IPS-20b (cell line): ENCODE measurements around the gene UBQLN4.

Source experiments
- H3K27ac ChIP-seq: one replicate; pipeline ENCODE4 v1.5.1; 2013; ENCODE audit warnings: low read length
- H3K27me3 ChIP-seq: 2 replicates; pipeline ENCODE4 v1.6.1; 2013; ENCODE audit warnings: mild to moderate bottlenecking, low read length, inconsistent platforms; ENCODE audit not compliant: insufficient read depth
- H3K36me3 ChIP-seq: 2 replicates; pipeline ENCODE4 v1.6.1; 2013; ENCODE audit warnings: low read depth, mild to moderate bottlenecking, inconsistent platforms, low read length, moderate library complexity; ENCODE audit not compliant: insufficient read depth
- H3K4me1 ChIP-seq: 2 replicates; pipeline ENCODE4 v1.6.1; 2013; ENCODE audit warnings: mild to moderate bottlenecking, control low read depth, inconsistent platforms, low read length, moderate library complexity; ENCODE audit not compliant: insufficient read depth
- H3K4me3 ChIP-seq: 2 replicates; pipeline ENCODE4 v1.5.1; 2013; ENCODE audit warnings: mild to moderate bottlenecking, low read length, inconsistent platforms
- H3K9ac ChIP-seq: 2 replicates; pipeline ENCODE4 v1.6.1; 2013; ENCODE audit warnings: low read depth, mild to moderate bottlenecking, inconsistent platforms, low read length, moderate library complexity
- H3K9me3 ChIP-seq: 2 replicates; pipeline ENCODE4 v1.6.1; 2013; ENCODE audit warnings: mild to moderate bottlenecking, low read depth, low read length, inconsistent platforms; ENCODE audit not compliant: insufficient read depth

The UBQLN4 gene

GRCh38 chr1:156053768-156054499 lies at the start of gene UBQLN4:
Gene UBQLN4 (minus strand): TSS chr1:156053798. CDS start chr1:156053701, 97 bp downstream.
- H3K27ac ChIP-seq: peak within 1 kb of the TSS; percentile 100
- H3K36me3 ChIP-seq: peaks cover 29% of the 10 kb centered on the region
- no peaks in the 10 kb centered on the region for H3K27me3 ChIP-seq
- no peaks in the 10 kb centered on the region for H3K4me1 ChIP-seq
- H3K9me3 ChIP-seq: no peaks in the 10 kb centered on the region
- peak within 1 kb of the TSS; percentile 99 for H3K4me3 ChIP-seq
- peak within 1 kb of the TSS; percentile 100 for H3K9ac ChIP-seq

- H3K9ac ChIP-seq: no peak overlapping the region
These were observed 49.3 kb upstream of the UBQLN4 start for GRCh38 chr1:156102633-156103511.

GRCh38 chr1:156101880-156102279 lies 48.3 kb upstream of the UBQLN4 start:
- no peak overlapping the region for H3K27ac ChIP-seq
- H3K36me3 ChIP-seq: no peaks in the 10 kb centered on the region

More at GRCh38 chr1:156102633-156103511, 49.3 kb upstream of the UBQLN4 start:
- H3K27me3 ChIP-seq: no peaks in the 10 kb centered on the region
- no peak overlapping the region for H3K27ac ChIP-seq
- H3K36me3 ChIP-seq: no peaks in the 10 kb centered on the region
- H3K4me1 ChIP-seq: peaks cover 34% of the 10 kb centered on the region
- H3K4me3 ChIP-seq: no peak overlapping the region
- no peaks in the 10 kb centered on the region for H3K9me3 ChIP-seq

GRCh38 chr1:156100205-156100995 lies 46.8 kb upstream of the UBQLN4 start:
- Histone ChIP-seq H3K9me3 (no peaks in the 10 kb centered on the region), H3K27ac (no peak overlapping the region), H3K27me3 (no peaks in the 10 kb centered on the region), H3K36me3 (no peaks in the 10 kb centered on the region), H3K9ac (no peak overlapping the region), H3K4me3 (no peak overlapping the region), H3K4me1 (peaks cover 20% of the 10 kb centered on the region)

More at GRCh38 chr1:156101880-156102279, 48.3 kb upstream of the UBQLN4 start:
- Histone ChIP-seq H3K4me1 (peaks cover 26% of the 10 kb centered on the region), H3K27me3 (no peaks in the 10 kb centered on the region), H3K9me3 (no peaks in the 10 kb centered on the region), H3K4me3 (no peak overlapping the region), H3K9ac (no peak overlapping the region)

- Histone ChIP-seq H3K4me1 (peaks cover 9% of the 10 kb centered on the region), H3K9ac (no peak overlapping the region), H3K4me3 (no peak overlapping the region)
These were observed 45.7 kb upstream of the UBQLN4 start for GRCh38 chr1:156099282-156099681.

GRCh38 chr1:156098784-156099183 lies 45.2 kb upstream of the UBQLN4 start:
- H3K9ac ChIP-seq: no peak overlapping the region
- H3K4me3 ChIP-seq: no peak overlapping the region
- no peaks in the 10 kb centered on the region for H3K27me3 ChIP-seq
- no peaks in the 10 kb centered on the region for H3K9me3 ChIP-seq
- H3K4me1 ChIP-seq: peaks cover 7% of the 10 kb centered on the region
- H3K36me3 ChIP-seq: peaks cover 4% of the 10 kb centered on the region; the same call in 1 of the 2 replicates
- H3K27ac ChIP-seq: no peak overlapping the region

More at GRCh38 chr1:156099282-156099681, 45.7 kb upstream of the UBQLN4 start:
- no peaks in the 10 kb centered on the region for H3K9me3 ChIP-seq
- no peaks in the 10 kb centered on the region for H3K27me3 ChIP-seq
- no peak overlapping the region for H3K27ac ChIP-seq
- no peaks in the 10 kb centered on the region; the same call in 1 of the 2 replicates for H3K36me3 ChIP-seq

- H3K4me3 ChIP-seq: no peak overlapping the region
- H3K9me3 ChIP-seq: no peaks in the 10 kb centered on the region
- H3K36me3 ChIP-seq: peaks cover 5% of the 10 kb centered on the region; the same call in 1 of the 2 replicates
- H3K27ac ChIP-seq: no peak overlapping the region
- H3K9ac ChIP-seq: no peak overlapping the region
- no peaks in the 10 kb centered on the region for H3K27me3 ChIP-seq
- no peaks in the 10 kb centered on the region; the same call in 1 of the 2 replicates for H3K4me1 ChIP-seq
These were observed 44.0 kb upstream of the UBQLN4 start for GRCh38 chr1:156097499-156098178.

- H3K4me1 ChIP-seq: no peaks in the 10 kb centered on the region; the same call in 1 of the 2 replicates
- no peaks in the 10 kb centered on the region for H3K27me3 ChIP-seq
- no peak overlapping the region for H3K27ac ChIP-seq
- H3K9ac ChIP-seq: no peak overlapping the region
- no peak overlapping the region for H3K4me3 ChIP-seq
- peaks cover 5% of the 10 kb centered on the region; the same call in 1 of the 2 replicates for H3K36me3 ChIP-seq
- no peaks in the 10 kb centered on the region for H3K9me3 ChIP-seq
These were observed 43.2 kb upstream of the UBQLN4 start for GRCh38 chr1:156096640-156097391.

GRCh38 chr1:156095906-156096508 lies 42.4 kb upstream of the UBQLN4 start:
- H3K9me3 ChIP-seq: no peaks in the 10 kb centered on the region
- H3K27me3 ChIP-seq: no peaks in the 10 kb centered on the region
- H3K4me1 ChIP-seq: peaks cover under 1% of the 10 kb centered on the region
- H3K36me3 ChIP-seq: peaks cover 5% of the 10 kb centered on the region; the same call in 1 of the 2 replicates
- no peak overlapping the region for H3K4me3 ChIP-seq
- H3K9ac ChIP-seq: no peak overlapping the region
- no peak overlapping the region for H3K27ac ChIP-seq

- Histone ChIP-seq H3K9me3 (no peaks in the 10 kb centered on the region), H3K4me1 (peaks cover 14% of the 10 kb centered on the region), H3K36me3 (peaks cover 5% of the 10 kb centered on the region; the same call in 1 of the 2 replicates), H3K9ac (no peak overlapping the region), H3K27ac (no peak overlapping the region), H3K27me3 (no peaks in the 10 kb centered on the region), H3K4me3 (no peak overlapping the region)
These were observed 38.0 kb upstream of the UBQLN4 start for GRCh38 chr1:156091610-156092009.
